Esophagus muscularis mucosa (tissue), 4 donors: ENCODE measurements around the gene TNFSF8. TPM values are rescaled to one million over a fixed set of nuclear protein-coding genes. Genes with fewer than 3 reads are reported as not detected.

ENCODE experiments used
- DNase-seq: peaks from one replicate; pipeline ENCODE4 v3.0.0-alpha.2; 2017; ENCODE audit errors: extremely low spot score
- H3K27ac ChIP-seq, 4 donors: fragments of 200-600 bp; sonication (generic); replicated peaks in 1 of 4; 1 replicate in 3 of 4; 2 replicates in 1 of 4; pipeline ENCODE4 v1.5.1; 2016 to 2019; ENCODE audit warnings: mild to moderate bottlenecking in 1 of 4
- H3K27me3 ChIP-seq, 4 donors: fragments of 200-600 bp; sonication (generic); one replicate each; pipeline versions ENCODE4 v1.5.1 to v1.6.0; 2016 to 2019
- H3K36me3 ChIP-seq, 4 donors: fragments of 200-600 bp; sonication (generic); one replicate each; pipeline ENCODE4 v1.5.1; 2016 to 2019
- H3K4me1 ChIP-seq, 4 donors: fragments of 200-600 bp; sonication (generic); one replicate each; pipeline ENCODE4 v1.5.1; 2016 to 2019
- H3K4me3 ChIP-seq, 4 donors: fragments of 200-600 bp; sonication (generic); 1 replicate in 2 of 4; 2 replicates in 2 of 4; pipeline ENCODE4 v1.5.1; 2016 to 2019; ENCODE audit warnings: mild to moderate bottlenecking in 4 of 4, moderate library complexity in 1 of 4
- H3K9me3 ChIP-seq, 4 donors: fragments of 200-600 bp; sonication (generic); 1 replicate in 3 of 4; 2 replicates in 1 of 4; pipeline ENCODE4 v1.5.1; 2016 to 2019
- CTCF ChIP-seq, 3 experiments: fragments of 200-600 bp in 2 of 3; fragments of 450-650 bp in 1 of 3; sonication (generic) in 2 of 3; IDR thresholded peaks; one replicate each; pipeline ENCODE4 v1.5.1; 2017 to 2019; ENCODE audit warnings: antibody characterized with exemption in 3 of 3, mild to moderate bottlenecking in 2 of 3, moderate library complexity in 1 of 3
- EP300 ChIP-seq: sonication (generic); formaldehyde crosslinking; IDR thresholded peaks from one replicate; pipeline ENCODE4 v1.6.1; 2017; ENCODE audit warnings: antibody characterized with exemption
- POLR2A ChIP-seq: fragments of 450-650 bp; IDR thresholded peaks from one replicate; pipeline ENCODE4 v1.6.1; 2017; ENCODE audit warnings: antibody characterized with exemption, moderate library complexity, mild to moderate bottlenecking, low read depth
- POLR2AphosphoS5 ChIP-seq, 2 donors: sonication (generic); formaldehyde crosslinking; IDR thresholded peaks; one replicate each; pipeline ENCODE4 v1.6.1; 2017; ENCODE audit warnings: antibody characterized with exemption in 2 of 2
- WGBS: methylation state at CpG from one replicate; pipeline ENCODE4 v1.1.5; 2018; 5-methylcytosine and 5-hydroxymethylcytosine counted together
- intact Hi-C: fragments of 100-400 bp; cut with DNase I; formaldehyde crosslinking; loops from one replicate; pipeline ENCODE4 v1.15.1; 2023
- total RNA-seq, 4 donors: library from RNA; depleted of rRNA; stranded (reverse); fragments of >200 nt; gene quantifications; one replicate each; pipeline versions ENCODE4 v1.1.0 to v1.2.1, GENCODE V29; 2016

The TNFSF8 gene
- total RNA-seq, 4 donors from 2014 or later: 0.46 to 4.0 (median 1.4) TPM

- Histone ChIP-seq H3K9me3 (no peaks in the 10 kb centered on the region), H3K27ac (no peak overlapping the region), H3K36me3 (no peaks in the 10 kb centered on the region), H3K4me3 (no peak overlapping the region), H3K27me3 (peaks cover 0 to 11% (median 0%) of the 10 kb centered on the region in 4 donors), H3K4me1 (no peaks in the 10 kb centered on the region)
- WGBS: 64% methylated on average over 2 of the region's 2 CpGs
- no peak for DNase-seq
- TF ChIP-seq POLR2AphosphoS5 (IDR thresholded peaks at IDR 0.05) (no peak), EP300 (no peak), POLR2A (no peak), CTCF (IDR thresholded peaks at IDR 0.05) (no peak)
- intact Hi-C loops: no loop called here
Measured at GRCh38 chr9:114925672-114926071, 4.7 kb downstream of the TNFSF8 start.

DNA sequence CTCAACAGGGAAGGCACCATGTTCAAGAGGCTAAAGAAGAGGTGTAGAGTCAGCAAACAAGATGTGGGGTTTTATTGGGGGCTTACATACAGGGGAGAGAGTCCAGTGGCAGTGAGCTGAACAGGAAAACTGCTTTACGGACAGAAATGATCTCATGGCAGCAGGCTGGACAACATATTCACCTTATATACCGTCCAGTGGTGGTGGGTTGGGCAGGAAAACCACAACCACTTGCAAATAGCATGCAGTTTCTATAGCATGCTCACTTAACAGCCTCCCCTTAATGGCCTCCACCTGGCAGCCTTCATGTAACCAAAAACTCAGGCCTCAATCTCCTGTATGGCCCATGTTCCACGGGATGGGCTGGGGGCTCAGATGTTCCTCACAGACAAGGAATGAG is 5.4 kb downstream of the TNFSF8 start:
- intact Hi-C loops: no loop called here
- WGBS: 78% methylated on average over 3 of the region's 3 CpGs
- no peak for TF ChIP-seq EP300
- no peak for TF ChIP-seq CTCF (IDR thresholded peaks at IDR 0.05)
- no peak for TF ChIP-seq POLR2A
- TF ChIP-seq POLR2AphosphoS5 (IDR thresholded peaks at IDR 0.05): no peak
- no peaks in the 10 kb centered on the region for H3K4me1 ChIP-seq
- no peak overlapping the region for H3K27ac ChIP-seq
- no peaks in the 10 kb centered on the region for H3K9me3 ChIP-seq
- H3K36me3 ChIP-seq: no peaks in the 10 kb centered on the region
- no peak overlapping the region for H3K4me3 ChIP-seq
- peaks cover 0 to 5% (median 0%) of the 10 kb centered on the region in 4 donors for H3K27me3 ChIP-seq
- DNase-seq: no peak

DNA sequence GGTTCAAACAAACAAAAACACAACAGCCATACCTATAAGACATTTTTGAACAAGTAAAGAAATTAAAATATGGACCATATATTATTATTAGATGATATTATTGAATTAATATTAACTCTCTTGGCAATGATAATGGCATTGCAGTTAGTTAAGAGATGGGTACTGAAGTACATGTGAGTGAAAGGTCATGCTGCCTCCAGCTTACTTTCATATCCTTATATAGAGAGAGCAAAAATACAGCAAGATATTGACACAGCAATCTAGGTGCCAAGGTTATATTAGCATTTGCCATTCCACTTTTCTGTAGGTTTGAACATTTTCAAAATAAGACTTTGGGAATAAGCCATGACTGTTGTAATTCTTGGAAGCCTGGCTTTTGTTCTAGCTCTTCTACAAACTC is 6.1 kb downstream of the TNFSF8 start:
- TF ChIP-seq CTCF (IDR thresholded peaks at IDR 0.05): no peak
- TF ChIP-seq POLR2A: no peak
- TF ChIP-seq EP300: no peak
- no peak for TF ChIP-seq POLR2AphosphoS5 (IDR thresholded peaks at IDR 0.05)
- Histone ChIP-seq H3K27ac (no peak overlapping the region), H3K4me1 (no peaks in the 10 kb centered on the region), H3K27me3 (peaks cover 0 to 3% (median 0%) of the 10 kb centered on the region in 4 donors), H3K36me3 (no peaks in the 10 kb centered on the region), H3K4me3 (no peak overlapping the region), H3K9me3 (no peaks in the 10 kb centered on the region)
- intact Hi-C loops: no loop called here
- no peak for DNase-seq

GRCh38 chr9:114923918-114924317 is 6.5 kb downstream of the TNFSF8 start:
- Histone ChIP-seq H3K27ac (no peak overlapping the region), H3K27me3 (peaks cover 0 to 3% (median 0%) of the 10 kb centered on the region in 4 donors), H3K4me3 (no peak overlapping the region), H3K36me3 (no peaks in the 10 kb centered on the region), H3K9me3 (no peaks in the 10 kb centered on the region), H3K4me1 (no peaks in the 10 kb centered on the region)
- TF ChIP-seq POLR2AphosphoS5 (IDR thresholded peaks at IDR 0.05) (no peak), EP300 (no peak), CTCF (IDR thresholded peaks at IDR 0.05) (no peak), POLR2A (no peak)
- DNase-seq: no peak
- intact Hi-C loops: no loop called here
- 83% methylated on average over 3 of the region's 3 CpGs for WGBS

DNA sequence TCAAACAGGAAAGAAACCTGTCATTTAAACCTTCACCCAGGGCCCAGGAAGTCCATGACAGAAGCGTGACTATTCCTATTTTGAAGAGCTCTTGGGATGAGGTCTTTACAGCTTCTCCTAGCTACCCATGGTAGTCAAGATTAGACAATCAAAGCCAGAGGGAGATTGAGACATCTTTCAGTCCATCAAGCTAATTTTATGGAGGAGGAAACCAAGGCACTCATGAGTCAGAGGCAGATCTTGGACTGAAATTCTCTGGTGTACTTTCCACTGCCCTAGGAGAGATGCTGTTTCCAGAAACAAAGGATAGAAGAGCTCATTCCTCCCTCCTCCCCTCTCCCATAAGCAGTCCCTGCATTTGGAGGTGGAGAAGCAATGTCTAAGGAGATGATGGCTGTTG is 9.2 kb downstream of the TNFSF8 start:
- Histone ChIP-seq H3K4me3 (no peak overlapping the region), H3K27ac (no peak overlapping the region), H3K27me3 (peaks cover 0 to 3% (median 0%) of the 10 kb centered on the region in 4 donors), H3K4me1 (no peaks in the 10 kb centered on the region), H3K36me3 (no peaks in the 10 kb centered on the region), H3K9me3 (no peaks in the 10 kb centered on the region)
- 100% methylated on average over 1 of the region's 1 CpG for WGBS
- DNase-seq: no peak
- intact Hi-C loops: no loop called here
- TF ChIP-seq POLR2AphosphoS5 (IDR thresholded peaks at IDR 0.05) (no peak), POLR2A (no peak), EP300 (no peak), CTCF (IDR thresholded peaks at IDR 0.05) (no peak)
